ENCODE measurements around the gene KCNMA1. TPM values are rescaled to one million over a fixed set of nuclear protein-coding genes. Genes with fewer than 3 reads are reported as not detected.

Gene KCNMA1
- total RNA-seq, 1 experiment from 2014 or later, result 0.70 TPM

GRCh38 chr10:77202857-77203256 is 434.8 kb downstream of the KCNMA1 start:
- no peak overlapping the region for H3K4me2 ChIP-seq
- H4K20me1 ChIP-seq (ENCODE audit: insufficient read depth), result no peaks in the 10 kb centered on the region
- intact Hi-C loops (cut with micrococcal nuclease; ENCODE audit: unreplicated experiment), result no loop called here
- no peaks in the 10 kb centered on the region for H3K27me3 ChIP-seq (ENCODE audit: insufficient read depth, low read depth)
- BruUV-seq (replicated peaks), result no TSS peak
- ChIA-PET POLR2A (ENCODE audit: unreplicated experiment) (no interaction called here), CTCF (no interaction called here)
- no peak for DNase-seq
- H3K9me2 ChIP-seq (ENCODE audit: insufficient read depth), result no peaks in the 10 kb centered on the region
- H3K4me3 ChIP-seq, result no peak overlapping the region
- no peaks in the 10 kb centered on the region; the same call in 1 of the 2 replicates for H3K9me3 ChIP-seq (ENCODE audit: insufficient read depth, low read depth)
- TF ChIP-seq CTCF (conservative IDR thresholded peaks at IDR 0.05) (no peak), EZH2 (IDR thresholded peaks at IDR 0.05; ENCODE audit: low read depth) (no peak)
- no peak overlapping the region for H3K27ac ChIP-seq
- H2AFZ ChIP-seq, result no peak overlapping the region
- H3K79me2 ChIP-seq (ENCODE audit: low read depth), result no peaks in the 10 kb centered on the region
- H3K4me1 ChIP-seq (replicated peaks; ENCODE audit: insufficient read depth), result no peaks in the 10 kb centered on the region
- H3K36me3 ChIP-seq (ENCODE audit: low read depth), result no peaks in the 10 kb centered on the region
- no peaks in the 10 kb centered on the region for H3F3A ChIP-seq (ENCODE audit: insufficient read depth, low read depth)

GRCh38 chr10:77201135-77202106 is 436.2 kb downstream of the KCNMA1 start:
- no peak for DNase-seq
- no peaks in the 10 kb centered on the region for H3K9me2 ChIP-seq (ENCODE audit: insufficient read depth)
- intact Hi-C loops (cut with micrococcal nuclease; ENCODE audit: unreplicated experiment), result no loop called here
- no peak overlapping the region for H3K4me2 ChIP-seq
- H2AFZ ChIP-seq, result no peak overlapping the region
- H3K4me1 ChIP-seq (replicated peaks; ENCODE audit: insufficient read depth), result no peaks in the 10 kb centered on the region
- ChIA-PET CTCF (interaction anchor here (0.7 kb wide), 1 partner anchor 33 kb away, joined by 3 read pairs; no protein-coding TSS in a partner anchor), POLR2A (ENCODE audit: unreplicated experiment) (no interaction called here)
- no peaks in the 10 kb centered on the region; the same call in 1 of the 2 replicates for H3K9me3 ChIP-seq (ENCODE audit: insufficient read depth, low read depth)
- no peaks in the 10 kb centered on the region for H3K27me3 ChIP-seq (ENCODE audit: insufficient read depth, low read depth)
- H3K27ac ChIP-seq, result no peak overlapping the region
- no peaks in the 10 kb centered on the region for H3K79me2 ChIP-seq (ENCODE audit: low read depth)
- no peak overlapping the region for H3K4me3 ChIP-seq
- no peaks in the 10 kb centered on the region for H4K20me1 ChIP-seq (ENCODE audit: insufficient read depth)
- H3K36me3 ChIP-seq (ENCODE audit: low read depth), result no peaks in the 10 kb centered on the region
- TF ChIP-seq EZH2 (IDR thresholded peaks at IDR 0.05; ENCODE audit: low read depth) (no peak), CTCF (conservative IDR thresholded peaks at IDR 0.05) (no peak)
- BruUV-seq (replicated peaks), result no TSS peak
- no peaks in the 10 kb centered on the region for H3F3A ChIP-seq (ENCODE audit: insufficient read depth, low read depth)

- ChIA-PET CTCF (no interaction called here), POLR2A (ENCODE audit: unreplicated experiment) (no interaction called here)
- Histone ChIP-seq H3K4me1 (replicated peaks; ENCODE audit: insufficient read depth) (peaks cover 21% of the 10 kb centered on the region), H2AFZ (no peak overlapping the region), H3K27ac (no peak overlapping the region), H3K9me3 (ENCODE audit: insufficient read depth, low read depth) (no peaks in the 10 kb centered on the region), H3F3A (ENCODE audit: insufficient read depth, low read depth) (peaks cover 14% of the 10 kb centered on the region), H3K4me3 (no peak overlapping the region), H3K4me2 (no peak overlapping the region), H3K27me3 (ENCODE audit: insufficient read depth, low read depth) (no peaks in the 10 kb centered on the region), H3K9me2 (ENCODE audit: insufficient read depth) (no peaks in the 10 kb centered on the region), H3K79me2 (ENCODE audit: low read depth) (no peaks in the 10 kb centered on the region), H4K20me1 (ENCODE audit: insufficient read depth) (no peaks in the 10 kb centered on the region), H3K36me3 (ENCODE audit: low read depth) (no peaks in the 10 kb centered on the region)
- intact Hi-C loops (cut with micrococcal nuclease; ENCODE audit: unreplicated experiment), result no loop called here
- BruUV-seq (replicated peaks), result no TSS peak
- no peak for DNase-seq
- TF ChIP-seq EZH2 (IDR thresholded peaks at IDR 0.05; ENCODE audit: low read depth), result no peak
- TF ChIP-seq CTCF (conservative IDR thresholded peaks at IDR 0.05), result no peak
Observed at GRCh38 chr10:77197544-77197943, 440.1 kb downstream of the KCNMA1 start.

Data from PC-9 (cell line).